ENCODE results near the gene NHP2.

GRCh38 chr5:178123094-178123965 lies 30.4 kb downstream of the NHP2 start:
- TF ChIP-seq, protein P1, sequence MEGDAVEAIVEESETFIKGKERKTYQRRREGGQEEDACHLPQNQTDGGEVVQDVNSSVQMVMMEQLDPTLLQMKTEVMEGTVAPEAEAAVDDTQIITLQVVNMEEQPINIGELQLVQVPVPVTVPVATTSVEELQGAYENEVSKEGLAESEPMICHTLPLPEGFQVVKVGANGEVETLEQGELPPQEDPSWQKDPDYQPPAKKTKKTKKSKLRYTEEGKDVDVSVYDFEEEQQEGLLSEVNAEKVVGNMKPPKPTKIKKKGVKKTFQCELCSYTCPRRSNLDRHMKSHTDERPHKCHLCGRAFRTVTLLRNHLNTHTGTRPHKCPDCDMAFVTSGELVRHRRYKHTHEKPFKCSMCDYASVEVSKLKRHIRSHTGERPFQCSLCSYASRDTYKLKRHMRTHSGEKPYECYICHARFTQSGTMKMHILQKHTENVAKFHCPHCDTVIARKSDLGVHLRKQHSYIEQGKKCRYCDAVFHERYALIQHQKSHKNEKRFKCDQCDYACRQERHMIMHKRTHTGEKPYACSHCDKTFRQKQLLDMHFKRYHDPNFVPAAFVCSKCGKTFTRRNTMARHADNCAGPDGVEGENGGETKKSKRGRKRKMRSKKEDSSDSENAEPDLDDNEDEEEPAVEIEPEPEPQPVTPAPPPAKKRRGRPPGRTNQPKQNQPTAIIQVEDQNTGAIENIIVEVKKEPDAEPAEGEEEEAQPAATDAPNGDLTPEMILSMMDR (IDR thresholded peaks at IDR 0.05; ENCODE audit: insufficient read depth, low read depth, low read length), result no peak
- no peak for TF ChIP-seq EZH2 (IDR thresholded peaks at IDR 0.05; ENCODE audit: insufficient read depth, low read length)
